Omental fat pad (tissue), 4 donors: Measurements from ENCODE around the gene CD300H. TPM values are rescaled to one million over a fixed set of nuclear protein-coding genes. Genes with fewer than 3 reads are reported as not detected.

Experiments
- ATAC-seq: fragments of 150-250 bp; one replicate; pipeline ENCODE4 v1.9.1; 2016; ENCODE audit warnings: mild to moderate bottlenecking, moderate library complexity; ENCODE audit not compliant: low FRiP score
- DNase-seq: peaks from one replicate; pipeline ENCODE4 v3.0.0-alpha.2; 2019; ENCODE audit warnings: low spot score
- CTCF ChIP-seq, 3 donors: fragments of 450-650 bp; IDR thresholded peaks; one replicate each; pipeline ENCODE4 v1.5.1; 2016 to 2017; ENCODE audit warnings: antibody characterized with exemption in 3 of 3, mild to moderate bottlenecking in 3 of 3, moderate library complexity in 2 of 3
- total RNA-seq, 4 donors: library from RNA; depleted of rRNA; stranded (reverse); fragments of >200 nt; gene quantifications; one replicate each; pipeline ENCODE4 v1.1.0, GENCODE V29; 2016

CD300H gene
- total RNA-seq, 4 donors from 2014 or later: not detected

GRCh38 chr17:74527081-74527480 is 40.2 kb downstream of the CD300H start:
- TF ChIP-seq CTCF (IDR thresholded peaks at IDR 0.05): no peak
- no peak for ATAC-seq
- DNase-seq: no peak

GRCh38 chr17:74526681-74527080 is 40.6 kb downstream of the CD300H start:
- no peak for TF ChIP-seq CTCF (IDR thresholded peaks at IDR 0.05)
- ATAC-seq (no peak), DNase-seq (no peak)

GRCh38 chr17:74525781-74526288 is 41.5 kb downstream of the CD300H start:
- ATAC-seq: no peak
- no peak for TF ChIP-seq CTCF (IDR thresholded peaks at IDR 0.05)

GRCh38 chr17:74525465-74525725 is 41.9 kb downstream of the CD300H start:
- no peak for ATAC-seq
- TF ChIP-seq CTCF (IDR thresholded peaks at IDR 0.05): no peak
- DNase-seq: no peak

More at GRCh38 chr17:74525781-74526288, 41.5 kb downstream of the CD300H start:
- no peak for DNase-seq

- no peak for TF ChIP-seq CTCF (IDR thresholded peaks at IDR 0.05)
- no peak for DNase-seq
- no peak for ATAC-seq
These were observed 42.5 kb downstream of the CD300H start for GRCh38 chr17:74524653-74525464.

- ATAC-seq (no peak), DNase-seq (no peak)
- TF ChIP-seq CTCF (IDR thresholded peaks at IDR 0.05): no peak
These were observed 44.0 kb downstream of the CD300H start for GRCh38 chr17:74523308-74523707.
